ENCODE results near the gene RNASE13. TPM values are rescaled to one million over a fixed set of nuclear protein-coding genes. Genes with fewer than 3 reads are reported as not detected.
A peak's percentile ranks its signal among the peaks of the same experiment; 100 is the strongest.
"Not testable (repeated sequence)": the region's sequence is repeated elsewhere in the genome, so short reads cannot be mapped to it uniquely, and the experiment has no call there.

The RNASE13 gene
- total RNA-seq, 1 experiment from 2014 or later = not detected

DNA sequence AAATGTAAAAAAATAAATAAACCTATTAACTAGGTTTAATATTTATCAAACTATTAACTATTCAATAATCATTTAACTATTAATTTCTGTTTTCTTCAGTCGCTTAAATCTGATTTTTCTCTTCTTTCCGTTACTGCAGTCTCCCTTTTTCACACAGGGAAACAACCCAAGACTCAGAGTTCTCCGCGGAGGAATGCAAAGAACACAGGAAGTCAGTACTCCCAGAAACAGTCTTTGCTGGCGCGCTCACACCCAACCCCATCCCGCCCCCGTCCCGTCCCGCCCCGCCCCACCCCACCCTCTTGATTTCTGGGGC is 45.2 kb downstream of the RNASE13 start:
- DNase-seq (ENCODE audit: low read depth) = no peak

DNA sequence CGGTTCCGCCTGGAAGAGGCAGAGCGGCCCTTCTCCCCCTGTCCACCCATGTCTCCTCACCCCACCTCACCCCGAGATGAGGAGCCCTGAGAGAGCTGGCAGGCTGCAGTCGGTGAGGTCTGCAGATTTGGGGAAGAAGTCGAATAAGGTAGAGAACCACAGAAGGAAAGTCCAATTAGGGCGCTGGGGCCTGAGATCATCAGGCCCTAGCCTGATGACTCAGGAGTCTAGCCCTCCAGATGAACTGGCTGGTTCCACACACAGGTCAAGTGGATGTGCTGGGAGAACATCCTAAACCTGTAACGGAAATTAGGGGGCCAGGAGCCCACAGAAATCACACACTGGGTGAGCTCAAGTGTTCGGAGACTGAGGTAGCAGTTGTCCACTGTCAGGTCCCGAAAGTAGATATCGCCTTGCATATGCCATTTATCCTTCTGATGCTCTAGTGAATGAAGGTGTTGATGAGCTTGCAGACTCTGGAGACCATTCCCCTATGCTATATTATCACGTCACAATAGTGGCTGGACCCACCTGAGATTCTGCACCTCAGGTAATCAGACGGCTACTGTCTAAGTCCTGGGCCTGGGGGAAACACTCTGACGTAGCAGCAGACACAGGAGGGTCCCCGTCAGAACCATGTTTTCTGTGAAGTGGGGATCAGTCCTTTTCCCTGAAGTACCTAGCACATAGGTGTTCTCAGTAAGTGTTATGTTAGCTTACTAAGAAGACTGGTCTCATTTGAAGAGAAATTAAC is 45.7 kb downstream of the RNASE13 start:
- no peak for DNase-seq (ENCODE audit: low read depth)

DNA sequence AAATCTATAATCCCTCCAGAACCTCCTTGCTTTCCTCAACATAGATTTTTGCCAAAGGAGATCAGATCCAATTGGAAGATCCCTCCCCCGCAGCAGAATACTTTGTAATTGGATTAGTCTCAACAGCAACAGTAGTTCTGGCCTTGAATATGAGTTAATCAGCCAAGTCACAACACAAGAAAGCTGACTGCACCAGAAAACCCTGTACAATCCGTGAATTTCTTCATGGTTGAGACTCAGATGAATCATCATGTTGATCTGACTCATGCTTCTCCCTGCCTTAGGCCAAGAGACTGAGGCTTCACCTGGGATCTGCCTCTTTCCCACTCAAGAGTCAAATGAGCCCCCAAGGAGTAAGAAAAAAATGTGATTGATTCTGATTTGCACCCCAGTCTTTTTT is 47.8 kb downstream of the RNASE13 start:
- DNase-seq (ENCODE audit: low read depth) = peak; percentile 86

DNA sequence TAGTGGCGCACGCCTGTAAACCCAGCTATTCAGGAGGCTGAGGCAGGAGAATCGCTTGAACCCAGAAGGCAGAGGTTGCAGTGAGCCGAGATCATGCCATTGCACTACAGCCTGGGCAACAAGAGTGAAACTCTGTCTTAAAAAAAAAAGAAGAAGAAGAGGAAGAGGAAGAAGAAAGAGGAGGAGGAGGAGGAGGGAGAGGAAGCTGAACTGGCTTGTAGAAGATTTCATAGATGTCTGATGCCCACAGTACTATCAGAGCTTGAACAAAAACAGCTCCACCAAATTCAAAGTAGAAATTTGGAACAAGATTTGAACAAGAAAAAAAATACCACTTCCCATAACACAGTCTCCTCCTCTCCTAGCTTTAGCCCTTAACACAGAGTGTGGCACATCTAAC is 49.0 kb downstream of the RNASE13 start:
- not testable (repeated sequence) for DNase-seq (ENCODE audit: low read depth)

Other genes with a start within 250 kb of the RNASE13 start
- gene RNASE1, start 232.0 kb downstream of the RNASE13 start, total RNA-seq (2014; rRNA removed) = not detected in 2 replicates
- not detected in 2 replicates for gene RNASE3, start 143.4 kb downstream of the RNASE13 start, total RNA-seq (2014; rRNA removed)
- gene RNASE2, start 79.3 kb downstream of the RNASE13 start, total RNA-seq (2014; rRNA removed) = not detected in 2 replicates
- gene METTL17, start 44.8 kb downstream of the RNASE13 start, total RNA-seq (2014; rRNA removed) = 85.4 and 90.3 TPM in 2 replicates
- gene SLC39A2, start 35.5 kb downstream of the RNASE13 start, total RNA-seq (2014; rRNA removed) = not detected in 2 replicates
- gene NDRG2, start 9.7 kb downstream of the RNASE13 start, total RNA-seq (2014; rRNA removed) = 0.86 TPM in 1 of 2 replicates, not detected in the other
- not detected in 2 replicates for gene TPPP2, start 4.6 kb downstream of the RNASE13 start, total RNA-seq (2014; rRNA removed)
- not detected in 2 replicates for gene RNASE7, start 7.6 kb upstream of the RNASE13 start, total RNA-seq (2014; rRNA removed)
- not detected in 2 replicates for gene RNASE8, start 23.0 kb upstream of the RNASE13 start, total RNA-seq (2014; rRNA removed)
- gene ARHGEF40, start 35.5 kb upstream of the RNASE13 start, total RNA-seq (2014; rRNA removed) = 42.0 and 43.9 TPM in 2 replicates
- 18.3 and 19.1 TPM in 2 replicates for gene ZNF219, start 63.8 kb upstream of the RNASE13 start, total RNA-seq (2014; rRNA removed)
- gene TMEM253, start 66.3 kb upstream of the RNASE13 start, total RNA-seq (2014; rRNA removed) = 0.13 TPM in 1 of 2 replicates, not detected in the other
- not detected in 2 replicates for gene OR5AU1, start 121.3 kb upstream of the RNASE13 start, total RNA-seq (2014; rRNA removed)
- 877 and 1,010 TPM in 2 replicates for gene HNRNPC, start 234.6 kb upstream of the RNASE13 start, total RNA-seq (2014; rRNA removed)
- gene RPGRIP1, start 245.3 kb upstream of the RNASE13 start, total RNA-seq (2014; rRNA removed) = not detected in 2 replicates

Data from LHCN-M2 (cell line).